Measurements from ENCODE around the gene KCNIP4. TPM values are rescaled to one million over a fixed set of nuclear protein-coding genes. Genes with fewer than 3 reads are reported as not detected.

The KCNIP4 gene
- total RNA-seq, 4 donors from 2014 or later: 1.3 to 11.1 TPM; not detected in 2

DNA sequence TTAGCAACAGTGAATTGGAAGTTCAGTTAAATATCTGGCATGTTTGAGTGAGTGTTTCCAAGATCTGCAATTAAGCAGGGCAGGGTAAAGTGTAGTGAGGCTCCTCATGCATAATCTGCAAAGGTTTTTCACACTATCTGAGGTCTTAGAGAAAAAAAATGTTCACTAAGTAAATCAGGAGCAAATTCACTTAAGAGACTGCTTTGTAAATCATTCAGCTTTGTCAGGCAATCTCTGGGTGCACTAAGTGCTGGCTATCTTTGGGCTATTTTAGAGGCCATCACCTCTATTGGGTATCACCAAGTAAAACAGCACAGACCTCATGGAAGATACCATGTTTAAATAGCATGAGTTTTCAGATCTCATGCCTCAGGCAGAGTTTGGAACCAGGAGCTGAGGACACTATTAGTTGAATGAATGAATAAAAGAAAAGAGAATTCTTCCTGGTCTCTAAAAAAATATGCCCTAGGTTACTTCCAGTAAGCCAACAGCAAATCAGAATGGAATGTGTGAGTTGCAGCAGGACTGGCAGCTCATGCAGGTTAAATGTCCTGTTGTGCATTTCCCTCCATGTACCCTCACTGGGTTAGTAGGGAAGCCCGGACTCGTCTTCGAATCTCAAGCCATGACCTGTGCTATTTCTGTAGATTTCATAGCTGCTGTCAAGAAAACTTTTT lies 195.3 kb downstream of the KCNIP4 start:
- H3K27ac ChIP-seq: no peak overlapping the region
- no peak for TF ChIP-seq POLR2A (IDR thresholded peaks at IDR 0.05)
- TF ChIP-seq, protein P1, sequence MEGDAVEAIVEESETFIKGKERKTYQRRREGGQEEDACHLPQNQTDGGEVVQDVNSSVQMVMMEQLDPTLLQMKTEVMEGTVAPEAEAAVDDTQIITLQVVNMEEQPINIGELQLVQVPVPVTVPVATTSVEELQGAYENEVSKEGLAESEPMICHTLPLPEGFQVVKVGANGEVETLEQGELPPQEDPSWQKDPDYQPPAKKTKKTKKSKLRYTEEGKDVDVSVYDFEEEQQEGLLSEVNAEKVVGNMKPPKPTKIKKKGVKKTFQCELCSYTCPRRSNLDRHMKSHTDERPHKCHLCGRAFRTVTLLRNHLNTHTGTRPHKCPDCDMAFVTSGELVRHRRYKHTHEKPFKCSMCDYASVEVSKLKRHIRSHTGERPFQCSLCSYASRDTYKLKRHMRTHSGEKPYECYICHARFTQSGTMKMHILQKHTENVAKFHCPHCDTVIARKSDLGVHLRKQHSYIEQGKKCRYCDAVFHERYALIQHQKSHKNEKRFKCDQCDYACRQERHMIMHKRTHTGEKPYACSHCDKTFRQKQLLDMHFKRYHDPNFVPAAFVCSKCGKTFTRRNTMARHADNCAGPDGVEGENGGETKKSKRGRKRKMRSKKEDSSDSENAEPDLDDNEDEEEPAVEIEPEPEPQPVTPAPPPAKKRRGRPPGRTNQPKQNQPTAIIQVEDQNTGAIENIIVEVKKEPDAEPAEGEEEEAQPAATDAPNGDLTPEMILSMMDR (IDR thresholded peaks at IDR 0.05): no peak
- no peaks in the 10 kb centered on the region for H3K36me3 ChIP-seq
- no peak overlapping the region for H3K4me3 ChIP-seq
- H3K9me3 ChIP-seq: no peaks in the 10 kb centered on the region
- H3K4me1 ChIP-seq: no peaks in the 10 kb centered on the region
- intact Hi-C loops (cut with DNase I; ENCODE audit: low total_unique reads): no loop called here
- H3K27me3 ChIP-seq: no peaks in the 10 kb centered on the region
- DNase-seq: no peak

GRCh38 chr4:21752616-21753015 lies 196.0 kb downstream of the KCNIP4 start:
- no peak for TF ChIP-seq POLR2A (IDR thresholded peaks at IDR 0.05)
- TF ChIP-seq, protein P1 (IDR thresholded peaks at IDR 0.05): no peak
- H3K36me3 ChIP-seq: no peaks in the 10 kb centered on the region

GRCh38 chr4:21749924-21750323 lies 198.6 kb downstream of the KCNIP4 start:
- no peak overlapping the region for H3K27ac ChIP-seq
- intact Hi-C loops (cut with DNase I; ENCODE audit: low total_unique reads): no loop called here
- H3K4me1 ChIP-seq: no peaks in the 10 kb centered on the region
- no peaks in the 10 kb centered on the region for H3K36me3 ChIP-seq
- TF ChIP-seq, protein P1 (IDR thresholded peaks at IDR 0.05): no peak
- TF ChIP-seq POLR2A (IDR thresholded peaks at IDR 0.05): no peak
- H3K9me3 ChIP-seq: no peaks in the 10 kb centered on the region
- no peak for DNase-seq
- no peaks in the 10 kb centered on the region for H3K27me3 ChIP-seq
- no peak overlapping the region for H3K4me3 ChIP-seq

More at GRCh38 chr4:21752616-21753015, 196.0 kb downstream of the KCNIP4 start:
- intact Hi-C loops (cut with DNase I; ENCODE audit: low total_unique reads): no loop called here
- no peak overlapping the region for H3K4me3 ChIP-seq
- no peaks in the 10 kb centered on the region for H3K27me3 ChIP-seq
- no peak overlapping the region for H3K27ac ChIP-seq
- H3K9me3 ChIP-seq: no peaks in the 10 kb centered on the region
- H3K4me1 ChIP-seq: no peaks in the 10 kb centered on the region
- no peak for DNase-seq

GRCh38 chr4:21749412-21749811 lies 199.2 kb downstream of the KCNIP4 start:
- no peaks in the 10 kb centered on the region for H3K9me3 ChIP-seq
- TF ChIP-seq, protein P1 (IDR thresholded peaks at IDR 0.05): no peak
- no peak for TF ChIP-seq POLR2A (IDR thresholded peaks at IDR 0.05)

GRCh38 chr4:21744046-21744445 lies 204.5 kb downstream of the KCNIP4 start:
- intact Hi-C loops (cut with DNase I; ENCODE audit: low total_unique reads): no loop called here
- TF ChIP-seq POLR2A (IDR thresholded peaks at IDR 0.05): no peak
- TF ChIP-seq, protein P1 (IDR thresholded peaks at IDR 0.05): no peak
- no peaks in the 10 kb centered on the region for H3K9me3 ChIP-seq
- no peaks in the 10 kb centered on the region for H3K27me3 ChIP-seq
- H3K4me1 ChIP-seq: no peaks in the 10 kb centered on the region
- H3K27ac ChIP-seq: no peak overlapping the region
- no peaks in the 10 kb centered on the region for H3K36me3 ChIP-seq
- DNase-seq: no peak
- no peak overlapping the region for H3K4me3 ChIP-seq

More at GRCh38 chr4:21749412-21749811, 199.2 kb downstream of the KCNIP4 start:
- H3K4me1 ChIP-seq: no peaks in the 10 kb centered on the region
- no peaks in the 10 kb centered on the region for H3K36me3 ChIP-seq
- intact Hi-C loops (cut with DNase I; ENCODE audit: low total_unique reads): no loop called here
- no peak overlapping the region for H3K27ac ChIP-seq
- H3K4me3 ChIP-seq: no peak overlapping the region
- no peaks in the 10 kb centered on the region for H3K27me3 ChIP-seq
- no peak for DNase-seq
